ENCODE measurements around the gene PTPRN2. TPM values are rescaled to one million over a fixed set of nuclear protein-coding genes. Genes with fewer than 3 reads are reported as not detected.

PTPRN2 gene
- total RNA-seq, 1 experiment from 2014 or later, result 0.11 TPM

DNA sequence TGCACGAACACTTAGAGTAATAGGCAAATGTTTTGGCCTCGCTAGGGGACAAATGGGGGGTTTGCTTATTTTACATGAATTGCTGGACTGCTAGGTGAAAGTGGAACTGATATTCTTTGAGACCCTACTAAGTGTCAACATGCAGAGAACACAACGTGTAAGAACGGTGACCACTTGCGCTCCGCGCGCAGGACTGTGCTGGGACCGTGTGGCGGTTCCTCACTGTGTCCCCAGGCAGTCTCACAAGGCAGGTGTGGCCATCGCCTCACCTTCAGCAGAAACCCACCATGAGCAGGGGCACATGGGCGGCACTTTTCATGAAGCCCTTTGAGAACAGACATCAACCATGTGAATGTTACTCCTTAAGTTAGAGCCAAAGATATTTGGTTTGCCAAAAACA lies 27.2 kb downstream of the PTPRN2 start:
- H3K27me3 ChIP-seq (replicated peaks; ENCODE audit: insufficient read depth, low read depth, low read length, poor library complexity), result peaks cover 36% of the 10 kb centered on the region
- H3K9me3 ChIP-seq (ENCODE audit: low read depth, low read length, poor library complexity, severe bottlenecking), result no peaks in the 10 kb centered on the region
- no peak overlapping the region for H3K27ac ChIP-seq (ENCODE audit: low read depth, low read length, poor library complexity, severe bottlenecking)
- intact Hi-C loops (cut with micrococcal nuclease; ENCODE audit: unreplicated experiment), result no loop called here
- no peaks in the 10 kb centered on the region for H3K4me1 ChIP-seq (ENCODE audit: insufficient read depth, low read length, poor library complexity, severe bottlenecking)
- no peak overlapping the region for H3K4me3 ChIP-seq (ENCODE audit: low read depth, low read length, poor library complexity, severe bottlenecking)
- H3K36me3 ChIP-seq (ENCODE audit: insufficient read depth, low read length, poor library complexity, severe bottlenecking), result no peaks in the 10 kb centered on the region
- BruUV-seq (replicated peaks), result no TSS peak
- DNase-seq (ENCODE audit: low spot score), result no peak
- ChIA-PET POLR2A (ENCODE audit: low non-redundant PET) (no interaction called here), CTCF (no interaction called here)
- TF ChIP-seq, protein P1, sequence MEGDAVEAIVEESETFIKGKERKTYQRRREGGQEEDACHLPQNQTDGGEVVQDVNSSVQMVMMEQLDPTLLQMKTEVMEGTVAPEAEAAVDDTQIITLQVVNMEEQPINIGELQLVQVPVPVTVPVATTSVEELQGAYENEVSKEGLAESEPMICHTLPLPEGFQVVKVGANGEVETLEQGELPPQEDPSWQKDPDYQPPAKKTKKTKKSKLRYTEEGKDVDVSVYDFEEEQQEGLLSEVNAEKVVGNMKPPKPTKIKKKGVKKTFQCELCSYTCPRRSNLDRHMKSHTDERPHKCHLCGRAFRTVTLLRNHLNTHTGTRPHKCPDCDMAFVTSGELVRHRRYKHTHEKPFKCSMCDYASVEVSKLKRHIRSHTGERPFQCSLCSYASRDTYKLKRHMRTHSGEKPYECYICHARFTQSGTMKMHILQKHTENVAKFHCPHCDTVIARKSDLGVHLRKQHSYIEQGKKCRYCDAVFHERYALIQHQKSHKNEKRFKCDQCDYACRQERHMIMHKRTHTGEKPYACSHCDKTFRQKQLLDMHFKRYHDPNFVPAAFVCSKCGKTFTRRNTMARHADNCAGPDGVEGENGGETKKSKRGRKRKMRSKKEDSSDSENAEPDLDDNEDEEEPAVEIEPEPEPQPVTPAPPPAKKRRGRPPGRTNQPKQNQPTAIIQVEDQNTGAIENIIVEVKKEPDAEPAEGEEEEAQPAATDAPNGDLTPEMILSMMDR (conservative IDR thresholded peaks at IDR 0.05; ENCODE audit: low read depth, low read length), result no peak
- no peak for TF ChIP-seq EZH2 (IDR thresholded peaks at IDR 0.05; ENCODE audit: borderline replicate concordance, low read depth, low read length, poor library complexity, severe bottlenecking)

- TF ChIP-seq EZH2 (IDR thresholded peaks at IDR 0.05; ENCODE audit: borderline replicate concordance, low read depth, low read length, poor library complexity, severe bottlenecking), result no peak
- POLR2A ChIA-PET (ENCODE audit: low non-redundant PET), result no interaction called here
- H3K4me3 ChIP-seq (ENCODE audit: low read depth, low read length, poor library complexity, severe bottlenecking), result no peak overlapping the region
- H3K27ac ChIP-seq (ENCODE audit: low read depth, low read length, poor library complexity, severe bottlenecking), result no peak overlapping the region
- H3K36me3 ChIP-seq (ENCODE audit: insufficient read depth, low read length, poor library complexity, severe bottlenecking), result no peaks in the 10 kb centered on the region
- no TSS peak for BruUV-seq (replicated peaks)
- no peak for DNase-seq (ENCODE audit: low spot score)
- intact Hi-C loops (cut with micrococcal nuclease; ENCODE audit: unreplicated experiment), result no loop called here
- CTCF ChIA-PET, result no interaction called here
- H3K27me3 ChIP-seq (replicated peaks; ENCODE audit: insufficient read depth, low read depth, low read length, poor library complexity), result peaks cover 27% of the 10 kb centered on the region
- no peaks in the 10 kb centered on the region for H3K4me1 ChIP-seq (ENCODE audit: insufficient read depth, low read length, poor library complexity, severe bottlenecking)
- H3K9me3 ChIP-seq (ENCODE audit: low read depth, low read length, poor library complexity, severe bottlenecking), result no peaks in the 10 kb centered on the region
Observed at GRCh38 chr7:158559356-158559755, 28.3 kb downstream of the PTPRN2 start.

- no peak overlapping the region for H3K27ac ChIP-seq (ENCODE audit: low read depth, low read length, poor library complexity, severe bottlenecking)
- H3K36me3 ChIP-seq (ENCODE audit: insufficient read depth, low read length, poor library complexity, severe bottlenecking), result no peaks in the 10 kb centered on the region
- no peaks in the 10 kb centered on the region for H3K4me1 ChIP-seq (ENCODE audit: insufficient read depth, low read length, poor library complexity, severe bottlenecking)
- H3K27me3 ChIP-seq (replicated peaks; ENCODE audit: insufficient read depth, low read depth, low read length, poor library complexity), result peaks cover 27% of the 10 kb centered on the region
- intact Hi-C loops (cut with micrococcal nuclease; ENCODE audit: unreplicated experiment), result no loop called here
- ChIA-PET CTCF (no interaction called here), POLR2A (ENCODE audit: low non-redundant PET) (no interaction called here)
- no peak for DNase-seq (ENCODE audit: low spot score)
- no TSS peak for BruUV-seq (replicated peaks)
- H3K9me3 ChIP-seq (ENCODE audit: low read depth, low read length, poor library complexity, severe bottlenecking), result no peaks in the 10 kb centered on the region
- no peak for TF ChIP-seq EZH2 (IDR thresholded peaks at IDR 0.05; ENCODE audit: borderline replicate concordance, low read depth, low read length, poor library complexity, severe bottlenecking)
- TF ChIP-seq, protein P1 (conservative IDR thresholded peaks at IDR 0.05; ENCODE audit: low read depth, low read length), result no peak
- H3K4me3 ChIP-seq (ENCODE audit: low read depth, low read length, poor library complexity, severe bottlenecking), result no peak overlapping the region
Observed at GRCh38 chr7:158558816-158559215, 28.8 kb downstream of the PTPRN2 start.

- CTCF ChIA-PET, result no interaction called here
- TF ChIP-seq, protein P1 (conservative IDR thresholded peaks at IDR 0.05; ENCODE audit: low read depth, low read length), result no peak
- TF ChIP-seq EZH2 (IDR thresholded peaks at IDR 0.05; ENCODE audit: borderline replicate concordance, low read depth, low read length, poor library complexity, severe bottlenecking), result no peak
- H3K36me3 ChIP-seq (ENCODE audit: insufficient read depth, low read length, poor library complexity, severe bottlenecking), result no peaks in the 10 kb centered on the region
- no peak overlapping the region for H3K4me3 ChIP-seq (ENCODE audit: low read depth, low read length, poor library complexity, severe bottlenecking)
- POLR2A ChIA-PET (ENCODE audit: low non-redundant PET), result no interaction called here
- intact Hi-C loops (cut with micrococcal nuclease; ENCODE audit: unreplicated experiment), result no loop called here
- no peak overlapping the region for H3K27ac ChIP-seq (ENCODE audit: low read depth, low read length, poor library complexity, severe bottlenecking)
- no peak for DNase-seq (ENCODE audit: low spot score)
- H3K27me3 ChIP-seq (replicated peaks; ENCODE audit: insufficient read depth, low read depth, low read length, poor library complexity), result peaks cover 17% of the 10 kb centered on the region
- H3K4me1 ChIP-seq (ENCODE audit: insufficient read depth, low read length, poor library complexity, severe bottlenecking), result no peaks in the 10 kb centered on the region
- BruUV-seq (replicated peaks), result no TSS peak
- H3K9me3 ChIP-seq (ENCODE audit: low read depth, low read length, poor library complexity, severe bottlenecking), result no peaks in the 10 kb centered on the region
Observed at GRCh38 chr7:158557441-158557755, 30.2 kb downstream of the PTPRN2 start.

Measured in A673 (cell line).